ENCODE results near the gene PNP. TPM values are rescaled to one million over a fixed set of nuclear protein-coding genes. Genes with fewer than 3 reads are reported as not detected.
"Not testable (repeated sequence)": the region's sequence is repeated elsewhere in the genome, so short reads cannot be mapped to it uniquely, and the experiment has no call there.

PNP gene
- total RNA-seq, 4 donors from 2014 or later: 1.6 to 7.5 (median 3.0) TPM

DNA sequence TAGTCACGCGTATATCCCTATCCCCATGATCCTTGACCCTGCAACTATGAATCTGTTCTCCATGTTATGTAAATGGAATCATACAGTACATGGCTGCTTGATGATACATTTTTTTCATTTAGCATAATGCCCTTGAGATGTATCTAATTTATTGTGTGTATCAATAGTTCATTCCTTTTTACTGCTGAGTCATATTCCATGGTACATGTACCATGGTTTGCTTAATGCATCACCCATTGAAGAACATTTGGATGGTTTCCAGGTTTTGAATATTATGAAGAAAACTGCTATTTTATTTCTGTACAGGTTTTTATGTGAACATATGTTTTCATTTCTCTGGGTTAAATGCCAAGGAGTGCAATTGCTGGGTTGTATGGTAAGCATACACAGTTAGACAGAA, 32.1 kb downstream of the PNP start:
- Histone ChIP-seq H3K4me1 (peaks cover 0 to 7% of the 10 kb centered on the region in 2 donors), H3K27ac (no peak overlapping the region), H3K4me3 (no peak overlapping the region), H3K27me3 (no peaks in the 10 kb centered on the region), H3K9me3 (no peaks in the 10 kb centered on the region), H3K36me3 (no peaks in the 10 kb centered on the region)
- ATAC-seq (no peak), DNase-seq (no peak)
- intact Hi-C loops (cut with DNase I; ENCODE audit: low total_unique reads): no loop called here
- in situ Hi-C loops (cut with MboI; ENCODE audit: low sequenced_read_pairs in 4 of 4): no loop called here
- no peak for TF ChIP-seq POLR2A (IDR thresholded peaks at IDR 0.05)
- TF ChIP-seq, protein P1, sequence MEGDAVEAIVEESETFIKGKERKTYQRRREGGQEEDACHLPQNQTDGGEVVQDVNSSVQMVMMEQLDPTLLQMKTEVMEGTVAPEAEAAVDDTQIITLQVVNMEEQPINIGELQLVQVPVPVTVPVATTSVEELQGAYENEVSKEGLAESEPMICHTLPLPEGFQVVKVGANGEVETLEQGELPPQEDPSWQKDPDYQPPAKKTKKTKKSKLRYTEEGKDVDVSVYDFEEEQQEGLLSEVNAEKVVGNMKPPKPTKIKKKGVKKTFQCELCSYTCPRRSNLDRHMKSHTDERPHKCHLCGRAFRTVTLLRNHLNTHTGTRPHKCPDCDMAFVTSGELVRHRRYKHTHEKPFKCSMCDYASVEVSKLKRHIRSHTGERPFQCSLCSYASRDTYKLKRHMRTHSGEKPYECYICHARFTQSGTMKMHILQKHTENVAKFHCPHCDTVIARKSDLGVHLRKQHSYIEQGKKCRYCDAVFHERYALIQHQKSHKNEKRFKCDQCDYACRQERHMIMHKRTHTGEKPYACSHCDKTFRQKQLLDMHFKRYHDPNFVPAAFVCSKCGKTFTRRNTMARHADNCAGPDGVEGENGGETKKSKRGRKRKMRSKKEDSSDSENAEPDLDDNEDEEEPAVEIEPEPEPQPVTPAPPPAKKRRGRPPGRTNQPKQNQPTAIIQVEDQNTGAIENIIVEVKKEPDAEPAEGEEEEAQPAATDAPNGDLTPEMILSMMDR (IDR thresholded peaks at IDR 0.05 in 4 of 5, conservative IDR thresholded peaks at IDR 0.05 in 1 of 5): no peak

DNA sequence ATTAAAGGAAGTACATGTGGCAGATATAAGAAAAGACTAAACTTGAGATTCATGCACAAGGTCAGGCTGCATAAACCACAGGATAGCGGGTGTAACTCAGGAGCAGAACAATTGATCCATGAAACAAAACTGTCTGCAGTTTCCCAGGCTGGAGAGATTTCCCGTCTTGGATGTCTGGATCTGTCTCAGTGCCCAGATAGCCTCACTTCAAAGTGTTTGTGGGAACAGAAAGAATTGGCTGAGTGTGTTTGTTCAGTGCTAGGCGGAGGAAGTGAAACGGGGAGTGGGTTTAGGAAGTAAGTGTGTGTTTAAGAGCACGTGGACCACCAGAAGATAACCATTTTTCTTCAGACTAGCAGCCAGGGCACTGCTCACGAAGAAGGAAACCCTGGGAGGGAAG, 34.7 kb downstream of the PNP start:
- H3K27me3 ChIP-seq: no peaks in the 10 kb centered on the region
- ATAC-seq (no peak), DNase-seq (no peak)
- TF ChIP-seq POLR2A (IDR thresholded peaks at IDR 0.05): no peak
- TF ChIP-seq, protein P1 (IDR thresholded peaks at IDR 0.05 in 4 of 5, conservative IDR thresholded peaks at IDR 0.05 in 1 of 5): no peak
- in situ Hi-C loops (cut with MboI; ENCODE audit: low sequenced_read_pairs in 4 of 4) (no loop called here), intact Hi-C loops (cut with DNase I; ENCODE audit: low total_unique reads) (no loop called here)
- H3K4me1 ChIP-seq: no peaks in the 10 kb centered on the region
- no peak overlapping the region for H3K27ac ChIP-seq
- no peaks in the 10 kb centered on the region for H3K9me3 ChIP-seq
- no peaks in the 10 kb centered on the region for H3K36me3 ChIP-seq
- no peak overlapping the region for H3K4me3 ChIP-seq

DNA sequence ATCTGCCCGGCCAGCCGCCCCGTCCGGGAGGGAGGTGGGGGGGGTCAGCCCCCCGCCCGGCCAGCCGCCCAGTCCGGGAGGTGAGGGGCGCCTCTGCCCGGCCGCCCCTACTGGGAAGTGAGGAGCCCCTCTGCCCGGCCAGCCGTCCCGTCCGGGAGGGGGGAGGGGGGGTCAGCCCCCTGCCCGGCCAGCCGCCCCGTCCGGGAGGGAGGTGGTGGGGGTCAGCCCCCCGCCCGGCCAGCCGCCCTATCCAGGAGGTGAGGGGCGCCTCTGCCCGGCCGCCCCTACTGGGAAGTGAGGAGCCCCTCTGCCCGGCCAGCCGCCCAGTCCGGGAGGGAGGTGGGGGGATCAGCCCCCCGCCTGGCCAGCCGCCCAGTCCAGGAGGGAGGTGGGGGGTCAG, 37.1 kb downstream of the PNP start:
- H3K36me3 ChIP-seq; H3K27me3 ChIP-seq; DNase-seq; H3K4me1 ChIP-seq; H3K27ac ChIP-seq; ATAC-seq; intact Hi-C loops (cut with DNase I; ENCODE audit: low total_unique reads); H3K4me3 ChIP-seq; in situ Hi-C loops (cut with MboI; ENCODE audit: low sequenced_read_pairs in 4 of 4); H3K9me3 ChIP-seq: not testable (repeated sequence)

DNA sequence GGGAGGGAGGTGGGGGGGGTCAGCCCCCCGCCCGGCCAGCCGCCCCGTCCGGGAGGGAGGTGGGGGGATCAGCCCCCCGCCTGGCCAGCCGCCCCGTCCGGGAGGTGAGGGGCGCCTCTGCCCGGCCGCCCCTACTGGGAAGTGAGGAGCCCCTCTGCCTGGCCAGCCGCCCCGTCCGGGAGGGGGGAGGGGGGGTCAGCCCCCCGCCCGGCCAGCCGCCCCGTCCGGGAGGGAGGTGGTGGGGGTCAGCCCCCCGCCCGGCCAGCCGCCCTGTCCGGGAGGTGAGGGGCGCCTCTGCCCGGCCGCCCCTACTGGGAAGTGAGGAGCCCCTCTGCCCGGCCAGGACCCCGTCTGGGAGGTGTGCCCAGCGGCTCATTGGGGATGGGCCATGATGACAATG, 37.5 kb downstream of the PNP start:
- ATAC-seq; H3K27ac ChIP-seq; intact Hi-C loops (cut with DNase I; ENCODE audit: low total_unique reads); H3K4me3 ChIP-seq; H3K9me3 ChIP-seq; H3K27me3 ChIP-seq; DNase-seq; H3K36me3 ChIP-seq; H3K4me1 ChIP-seq; in situ Hi-C loops (cut with MboI; ENCODE audit: low sequenced_read_pairs in 4 of 4): not testable (repeated sequence)

DNA sequence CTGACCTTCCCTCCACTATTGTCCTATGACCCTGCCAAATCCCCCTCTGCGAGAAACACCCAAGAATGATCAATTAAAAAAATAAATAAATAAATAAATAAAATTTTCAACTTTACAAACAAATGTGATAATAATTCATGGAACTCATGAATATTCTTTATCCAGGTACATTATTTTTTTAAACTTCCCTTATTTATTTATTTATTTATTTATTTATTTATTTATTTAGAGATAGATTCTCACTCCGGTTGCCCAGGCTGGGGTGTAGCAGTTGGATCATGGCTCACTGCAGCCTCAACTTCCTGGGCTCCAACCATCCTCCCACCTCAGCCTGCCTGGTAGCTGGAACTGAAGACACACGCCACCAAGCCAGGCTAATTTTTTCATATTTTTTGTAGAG, 38.3 kb downstream of the PNP start:
- intact Hi-C loops (cut with DNase I; ENCODE audit: low total_unique reads); H3K27me3 ChIP-seq; H3K4me3 ChIP-seq; H3K9me3 ChIP-seq; H3K36me3 ChIP-seq; DNase-seq; H3K4me1 ChIP-seq; in situ Hi-C loops (cut with MboI; ENCODE audit: low sequenced_read_pairs in 4 of 4); ATAC-seq; H3K27ac ChIP-seq: not testable (repeated sequence)

DNA sequence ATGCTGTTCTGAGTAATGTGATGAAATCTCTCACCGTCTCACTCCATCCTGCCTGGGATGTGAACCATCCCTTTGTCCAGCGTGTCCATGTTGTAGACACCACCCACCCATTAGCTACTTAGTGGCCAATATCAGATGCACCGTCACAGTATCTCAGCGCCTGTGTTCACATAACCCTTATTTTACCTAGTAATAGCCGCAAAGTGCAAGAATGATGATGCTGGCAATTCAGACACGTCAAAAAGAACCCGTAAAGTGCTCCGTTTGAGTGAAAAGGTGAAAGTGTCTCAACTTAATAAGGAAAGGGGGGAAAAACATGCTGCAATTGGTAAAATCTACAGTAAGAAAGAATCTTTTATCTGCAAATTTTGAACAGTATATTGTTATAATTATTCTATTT, 39.2 kb downstream of the PNP start:
- no peaks in the 10 kb centered on the region for H3K4me1 ChIP-seq
- in situ Hi-C loops (cut with MboI; ENCODE audit: low sequenced_read_pairs in 4 of 4): no loop called here
- no peak for ATAC-seq

More for the DNA sequence above, 39.2 kb downstream of the PNP start:
- Histone ChIP-seq H3K27ac (no peak overlapping the region), H3K9me3 (no peaks in the 10 kb centered on the region), H3K4me3 (no peak overlapping the region), H3K36me3 (no peaks in the 10 kb centered on the region), H3K27me3 (no peaks in the 10 kb centered on the region)
- intact Hi-C loops (cut with DNase I; ENCODE audit: low total_unique reads): no loop called here
- DNase-seq: no peak
- TF ChIP-seq, protein P1 (IDR thresholded peaks at IDR 0.05 in 4 of 5, conservative IDR thresholded peaks at IDR 0.05 in 1 of 5): no peak
- TF ChIP-seq POLR2A (IDR thresholded peaks at IDR 0.05): no peak

Data from gastrocnemius medialis (tissue), 4 donors.